ENCODE measurements around the gene UBB.

GRCh38 chr17:16383772-16384287, 2.9 kb downstream of the UBB start:
- TF ChIP-seq CTCF (IDR thresholded peaks at IDR 0.05) (no peak), POLR2AphosphoS5 (IDR thresholded peaks at IDR 0.05) (no peak), POLR2A (IDR thresholded peaks at IDR 0.05) (no peak), EP300 (IDR thresholded peaks at IDR 0.05) (no peak)
